ENCODE measurements around the gene FAM13C.

DNA sequence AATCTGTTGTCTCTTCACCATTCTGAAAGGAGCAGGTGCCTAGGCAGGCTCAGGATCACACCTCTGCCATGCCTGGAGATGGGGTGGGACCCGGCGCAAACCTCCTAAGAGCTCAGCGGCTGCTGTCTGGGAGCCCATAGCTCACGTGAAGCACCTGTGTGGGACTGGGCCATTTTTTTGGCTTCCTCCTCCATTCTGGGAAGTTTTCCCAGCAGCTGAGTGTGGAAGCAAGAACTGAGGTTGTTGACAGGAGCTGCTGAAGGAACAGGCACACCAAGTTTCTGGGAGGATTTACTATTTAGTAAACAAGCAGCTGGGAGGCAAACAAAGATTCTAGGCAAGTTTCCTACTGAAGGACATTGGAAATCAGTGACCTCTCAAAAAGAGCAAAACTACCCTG, 77.3 kb downstream of the FAM13C start:
- TF ChIP-seq, protein P1, sequence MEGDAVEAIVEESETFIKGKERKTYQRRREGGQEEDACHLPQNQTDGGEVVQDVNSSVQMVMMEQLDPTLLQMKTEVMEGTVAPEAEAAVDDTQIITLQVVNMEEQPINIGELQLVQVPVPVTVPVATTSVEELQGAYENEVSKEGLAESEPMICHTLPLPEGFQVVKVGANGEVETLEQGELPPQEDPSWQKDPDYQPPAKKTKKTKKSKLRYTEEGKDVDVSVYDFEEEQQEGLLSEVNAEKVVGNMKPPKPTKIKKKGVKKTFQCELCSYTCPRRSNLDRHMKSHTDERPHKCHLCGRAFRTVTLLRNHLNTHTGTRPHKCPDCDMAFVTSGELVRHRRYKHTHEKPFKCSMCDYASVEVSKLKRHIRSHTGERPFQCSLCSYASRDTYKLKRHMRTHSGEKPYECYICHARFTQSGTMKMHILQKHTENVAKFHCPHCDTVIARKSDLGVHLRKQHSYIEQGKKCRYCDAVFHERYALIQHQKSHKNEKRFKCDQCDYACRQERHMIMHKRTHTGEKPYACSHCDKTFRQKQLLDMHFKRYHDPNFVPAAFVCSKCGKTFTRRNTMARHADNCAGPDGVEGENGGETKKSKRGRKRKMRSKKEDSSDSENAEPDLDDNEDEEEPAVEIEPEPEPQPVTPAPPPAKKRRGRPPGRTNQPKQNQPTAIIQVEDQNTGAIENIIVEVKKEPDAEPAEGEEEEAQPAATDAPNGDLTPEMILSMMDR (IDR thresholded peaks at IDR 0.05): no peak
- TF ChIP-seq POLR2A (IDR thresholded peaks at IDR 0.05): no peak

All from Peyer's patch (tissue), 4 donors.